ENCODE data around the gene TNRC6C. TPM values are rescaled to one million over a fixed set of nuclear protein-coding genes. Genes with fewer than 3 reads are reported as not detected.
"Not testable (repeated sequence)": the region's sequence is repeated elsewhere in the genome, so short reads cannot be mapped to it uniquely, and the experiment has no call there.

The TNRC6C gene
- total and polyA plus RNA-seq, 2 donors: 11.8 to 12.0 TPM

- no peaks in the 10 kb centered on the region for H3K27me3 ChIP-seq (ENCODE audit: control insufficient read depth in 2 of 2, insufficient read depth in 1 of 2, low read length in 1 of 2)
- no peaks in the 10 kb centered on the region for H3K4me1 ChIP-seq (ENCODE audit: control insufficient read depth in 2 of 2, insufficient read depth in 2 of 2, low read length in 2 of 2)
- 96% methylated on average over 4 of the region's 4 CpGs for WGBS
- no peak for DNase-seq (ENCODE audit: low read depth in 6 of 9, low spot score in 9 of 9)
- no peaks in the 10 kb centered on the region for H3K9me3 ChIP-seq (ENCODE audit: control insufficient read depth in 2 of 2, insufficient read depth in 1 of 2, low read length in 1 of 2)
- H3K36me3 ChIP-seq (ENCODE audit: control insufficient read depth in 2 of 2, insufficient read depth in 2 of 2, low read length in 1 of 2): peaks cover 60 to 99% of the 10 kb centered on the region in 2 donors
- no peak overlapping the region for H3K27ac ChIP-seq (ENCODE audit: low read depth in 1 of 2, low read length in 1 of 2)
- H3K4me3 ChIP-seq (ENCODE audit: low read length in 2 of 2): no peak overlapping the region
These were observed 111.2 kb downstream of the TNRC6C start for GRCh38 chr17:78069695-78070094.

- DNase-seq (ENCODE audit: low read depth in 6 of 9, low spot score in 9 of 9): no peak
- no peaks in the 10 kb centered on the region for H3K4me1 ChIP-seq (ENCODE audit: control insufficient read depth in 2 of 2, insufficient read depth in 2 of 2, low read length in 2 of 2)
- no peaks in the 10 kb centered on the region for H3K9me3 ChIP-seq (ENCODE audit: control insufficient read depth in 2 of 2, insufficient read depth in 1 of 2, low read length in 1 of 2)
- WGBS: 99% methylated on average over 3 of the region's 3 CpGs
- H3K36me3 ChIP-seq (ENCODE audit: control insufficient read depth in 2 of 2, insufficient read depth in 2 of 2, low read length in 1 of 2): peaks cover 74 to 99% of the 10 kb centered on the region in 2 donors
- H3K4me3 ChIP-seq (ENCODE audit: low read length in 2 of 2): no peak overlapping the region
- H3K27me3 ChIP-seq (ENCODE audit: control insufficient read depth in 2 of 2, insufficient read depth in 1 of 2, low read length in 1 of 2): no peaks in the 10 kb centered on the region
- H3K27ac ChIP-seq (ENCODE audit: low read depth in 1 of 2, low read length in 1 of 2): no peak overlapping the region
These were observed 114.5 kb downstream of the TNRC6C start for GRCh38 chr17:78072961-78073360.

GRCh38 chr17:78075011-78075410, 116.5 kb downstream of the TNRC6C start:
- Histone ChIP-seq H3K27me3 (ENCODE audit: control insufficient read depth in 2 of 2, insufficient read depth in 1 of 2, low read length in 1 of 2) (no peaks in the 10 kb centered on the region), H3K4me3 (ENCODE audit: low read length in 2 of 2) (no peak overlapping the region), H3K27ac (ENCODE audit: low read depth in 1 of 2, low read length in 1 of 2) (no peak overlapping the region), H3K36me3 (ENCODE audit: control insufficient read depth in 2 of 2, insufficient read depth in 2 of 2, low read length in 1 of 2) (peaks cover 82 to 100% of the 10 kb centered on the region in 2 donors), H3K4me1 (ENCODE audit: control insufficient read depth in 2 of 2, insufficient read depth in 2 of 2, low read length in 2 of 2) (no peaks in the 10 kb centered on the region), H3K9me3 (ENCODE audit: control insufficient read depth in 2 of 2, insufficient read depth in 1 of 2, low read length in 1 of 2) (no peaks in the 10 kb centered on the region)
- WGBS: 98% methylated on average over 10 of the region's 10 CpGs
- no peak for DNase-seq (ENCODE audit: low read depth in 6 of 9, low spot score in 9 of 9)

- Histone ChIP-seq H3K9me3 (ENCODE audit: control insufficient read depth in 2 of 2, insufficient read depth in 1 of 2, low read length in 1 of 2) (no peaks in the 10 kb centered on the region), H3K27me3 (ENCODE audit: control insufficient read depth in 2 of 2, insufficient read depth in 1 of 2, low read length in 1 of 2) (no peaks in the 10 kb centered on the region), H3K4me1 (ENCODE audit: control insufficient read depth in 2 of 2, insufficient read depth in 2 of 2, low read length in 2 of 2) (no peaks in the 10 kb centered on the region), H3K27ac (ENCODE audit: low read depth in 1 of 2, low read length in 1 of 2) (no peak overlapping the region), H3K36me3 (ENCODE audit: control insufficient read depth in 2 of 2, insufficient read depth in 2 of 2, low read length in 1 of 2) (peaks cover 79 to 100% of the 10 kb centered on the region in 2 donors), H3K4me3 (ENCODE audit: low read length in 2 of 2) (no peak overlapping the region)
- 98% methylated on average over 5 of the region's 5 CpGs for WGBS
- DNase-seq (ENCODE audit: low read depth in 6 of 9, low spot score in 9 of 9): no peak
These were observed 117.0 kb downstream of the TNRC6C start for GRCh38 chr17:78075545-78075944.

- WGBS: 98% methylated on average over 6 of the region's 6 CpGs
- H3K27me3 ChIP-seq (ENCODE audit: control insufficient read depth in 2 of 2, insufficient read depth in 1 of 2, low read length in 1 of 2): no peaks in the 10 kb centered on the region
- no peaks in the 10 kb centered on the region for H3K9me3 ChIP-seq (ENCODE audit: control insufficient read depth in 2 of 2, insufficient read depth in 1 of 2, low read length in 1 of 2)
- no peak for DNase-seq (ENCODE audit: low read depth in 6 of 9, low spot score in 9 of 9)
- no peak overlapping the region for H3K4me3 ChIP-seq (ENCODE audit: low read length in 2 of 2)
- H3K4me1 ChIP-seq (ENCODE audit: control insufficient read depth in 2 of 2, insufficient read depth in 2 of 2, low read length in 2 of 2): no peaks in the 10 kb centered on the region
- H3K27ac ChIP-seq (ENCODE audit: low read depth in 1 of 2, low read length in 1 of 2): no peak overlapping the region
- peaks cover 69 to 98% of the 10 kb centered on the region in 2 donors for H3K36me3 ChIP-seq (ENCODE audit: control insufficient read depth in 2 of 2, insufficient read depth in 2 of 2, low read length in 1 of 2)
These were observed 120.8 kb downstream of the TNRC6C start for GRCh38 chr17:78079253-78079652.

- peaks cover 59 to 98% of the 10 kb centered on the region in 2 donors for H3K36me3 ChIP-seq (ENCODE audit: control insufficient read depth in 2 of 2, insufficient read depth in 2 of 2, low read length in 1 of 2)
These were observed 123.0 kb downstream of the TNRC6C start for GRCh38 chr17:78081551-78081950.

GRCh38 chr17:78082355-78082872, 123.9 kb downstream of the TNRC6C start:
- WGBS: 96% methylated on average over 5 of the region's 5 CpGs
- not testable (repeated sequence) for H3K4me3 ChIP-seq (ENCODE audit: low read length in 2 of 2); H3K27ac ChIP-seq (ENCODE audit: low read depth in 1 of 2, low read length in 1 of 2); H3K27me3 ChIP-seq (ENCODE audit: control insufficient read depth in 2 of 2, insufficient read depth in 1 of 2, low read length in 1 of 2); DNase-seq (ENCODE audit: low read depth in 6 of 9, low spot score in 9 of 9); H3K9me3 ChIP-seq (ENCODE audit: control insufficient read depth in 2 of 2, insufficient read depth in 1 of 2, low read length in 1 of 2); H3K4me1 ChIP-seq (ENCODE audit: control insufficient read depth in 2 of 2, insufficient read depth in 2 of 2, low read length in 2 of 2)
- H3K36me3 ChIP-seq (ENCODE audit: control insufficient read depth in 2 of 2, insufficient read depth in 2 of 2, low read length in 1 of 2): peaks cover 59 to 98% of the 10 kb centered on the region in 2 donors

More at GRCh38 chr17:78081551-78081950, 123.0 kb downstream of the TNRC6C start:
- WGBS: 97% methylated on average over 3 of the region's 3 CpGs
- H3K4me3 ChIP-seq (ENCODE audit: low read length in 2 of 2): no peak overlapping the region
- no peak overlapping the region for H3K27ac ChIP-seq (ENCODE audit: low read depth in 1 of 2, low read length in 1 of 2)
- H3K9me3 ChIP-seq (ENCODE audit: control insufficient read depth in 2 of 2, insufficient read depth in 1 of 2, low read length in 1 of 2): no peaks in the 10 kb centered on the region
- H3K27me3 ChIP-seq (ENCODE audit: control insufficient read depth in 2 of 2, insufficient read depth in 1 of 2, low read length in 1 of 2): no peaks in the 10 kb centered on the region
- H3K4me1 ChIP-seq (ENCODE audit: control insufficient read depth in 2 of 2, insufficient read depth in 2 of 2, low read length in 2 of 2): no peaks in the 10 kb centered on the region
- no peak for DNase-seq (ENCODE audit: low read depth in 6 of 9, low spot score in 9 of 9)

- Histone ChIP-seq H3K36me3 (ENCODE audit: control insufficient read depth in 2 of 2, insufficient read depth in 2 of 2, low read length in 1 of 2) (peaks cover 58 to 98% of the 10 kb centered on the region in 2 donors), H3K4me3 (ENCODE audit: low read length in 2 of 2) (no peak overlapping the region), H3K27me3 (ENCODE audit: control insufficient read depth in 2 of 2, insufficient read depth in 1 of 2, low read length in 1 of 2) (no peaks in the 10 kb centered on the region), H3K4me1 (ENCODE audit: control insufficient read depth in 2 of 2, insufficient read depth in 2 of 2, low read length in 2 of 2) (no peaks in the 10 kb centered on the region), H3K9me3 (ENCODE audit: control insufficient read depth in 2 of 2, insufficient read depth in 1 of 2, low read length in 1 of 2) (no peaks in the 10 kb centered on the region), H3K27ac (ENCODE audit: low read depth in 1 of 2, low read length in 1 of 2) (peak overlapping the region in 1 of 2 donors; percentile 47)
- WGBS: 92% methylated on average over 7 of the region's 7 CpGs
- no peak for DNase-seq (ENCODE audit: low read depth in 6 of 9, low spot score in 9 of 9)
These were observed 124.5 kb downstream of the TNRC6C start for GRCh38 chr17:78082988-78083387.

GRCh38 chr17:78086740-78087139, 128.2 kb downstream of the TNRC6C start:
- DNase-seq (ENCODE audit: low read depth in 6 of 9, low spot score in 9 of 9): no peak
- 99% methylated on average over 13 of the region's 13 CpGs for WGBS
- H3K27ac ChIP-seq (ENCODE audit: low read depth in 1 of 2, low read length in 1 of 2): no peak overlapping the region
- H3K9me3 ChIP-seq (ENCODE audit: control insufficient read depth in 2 of 2, insufficient read depth in 1 of 2, low read length in 1 of 2): no peaks in the 10 kb centered on the region
- H3K4me1 ChIP-seq (ENCODE audit: control insufficient read depth in 2 of 2, insufficient read depth in 2 of 2, low read length in 2 of 2): no peaks in the 10 kb centered on the region
- peaks cover 59 to 98% of the 10 kb centered on the region in 2 donors for H3K36me3 ChIP-seq (ENCODE audit: control insufficient read depth in 2 of 2, insufficient read depth in 2 of 2, low read length in 1 of 2)
- no peaks in the 10 kb centered on the region for H3K27me3 ChIP-seq (ENCODE audit: control insufficient read depth in 2 of 2, insufficient read depth in 1 of 2, low read length in 1 of 2)
- H3K4me3 ChIP-seq (ENCODE audit: low read length in 2 of 2): no peak overlapping the region

Data from thymus (tissue), 11 donors.